ENCODE measurements around the gene YTHDC1.
"Not testable (repeated sequence)": the region's sequence is repeated elsewhere in the genome, so short reads cannot be mapped to it uniquely, and the experiment has no call there.

The YTHDC1 gene

DNA sequence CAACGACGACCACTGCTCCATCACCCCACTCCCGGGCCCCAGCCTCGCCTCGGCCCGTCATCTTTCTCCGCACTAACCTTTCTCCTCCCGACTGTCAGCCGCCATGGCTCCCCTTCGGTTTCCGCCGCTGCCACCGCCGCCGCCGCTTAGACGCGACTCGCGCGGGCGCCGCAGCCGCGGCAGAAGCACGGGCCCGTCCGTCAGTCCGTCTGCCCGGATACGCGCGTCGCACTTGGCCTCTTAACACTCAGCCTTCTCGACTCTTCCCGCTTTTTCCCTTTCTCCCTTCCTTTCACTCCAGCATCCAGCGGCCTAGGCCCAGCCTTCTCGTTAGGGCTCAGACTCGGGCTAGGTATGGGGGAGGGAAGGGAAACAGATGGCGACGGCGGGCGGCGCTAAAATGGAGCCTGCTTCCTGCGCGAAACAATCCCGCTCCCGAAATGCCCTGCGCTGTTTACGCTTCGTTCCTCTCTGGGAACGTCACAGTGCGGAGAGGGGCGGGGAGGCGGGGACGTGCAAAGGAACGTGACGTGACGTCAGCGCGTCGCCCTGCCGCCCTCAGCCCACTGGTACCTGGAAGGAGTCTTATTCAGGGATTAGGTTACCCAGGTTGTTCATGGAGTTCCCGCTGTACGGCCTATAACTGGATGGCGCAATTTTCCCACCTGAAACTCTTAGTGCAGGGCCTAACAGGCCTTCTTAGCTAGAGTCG, at the start of gene YTHDC1:
Gene YTHDC1 (minus strand): TSS at position 442 of the 712 bp plus-strand sequence. CDS start 337 bp downstream, at position 105.
- DNase-seq (ENCODE audit: low spot score), result peak; percentile 85

DNA sequence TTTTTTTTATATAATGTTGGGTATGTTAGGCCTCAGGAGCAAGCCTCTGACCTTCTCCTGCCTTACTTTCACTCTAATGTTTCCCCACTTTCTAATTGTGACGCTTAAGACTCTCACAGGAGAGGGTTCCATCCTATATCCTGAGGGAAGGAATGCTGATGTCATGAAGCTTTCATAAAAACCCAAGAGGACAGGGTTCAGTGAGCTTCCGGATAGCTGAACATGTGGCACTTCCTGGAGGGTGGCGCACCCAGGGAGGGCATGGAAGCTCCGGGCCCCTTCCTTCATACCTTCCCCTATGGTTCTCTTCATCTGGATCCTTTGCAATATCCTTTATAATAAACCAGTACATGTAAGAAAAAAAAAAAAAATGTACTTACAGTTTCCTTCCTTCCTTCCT, 49.4 kb upstream of the YTHDC1 start:
- no peak for DNase-seq (ENCODE audit: low spot score)

DNA sequence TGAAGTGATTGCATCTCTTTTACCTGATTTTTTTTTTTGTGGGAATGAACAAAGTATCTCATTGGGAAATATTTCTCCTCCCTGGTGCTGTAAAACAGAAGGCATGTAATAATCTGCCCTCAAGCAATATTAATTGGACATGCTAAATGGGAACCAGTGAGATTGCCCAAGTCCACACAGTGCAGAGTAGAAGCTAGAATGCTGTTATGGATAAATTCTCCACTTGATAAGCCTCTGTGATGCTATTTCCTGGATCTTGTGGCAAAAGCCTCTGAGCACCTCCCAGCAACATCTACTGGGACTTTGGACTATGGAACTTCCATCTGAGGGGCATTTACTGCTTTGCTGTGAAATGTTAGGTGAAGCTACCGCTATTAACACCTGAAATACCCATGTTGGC, 46.9 kb upstream of the YTHDC1 start:
- no peak for DNase-seq (ENCODE audit: low spot score)

DNA sequence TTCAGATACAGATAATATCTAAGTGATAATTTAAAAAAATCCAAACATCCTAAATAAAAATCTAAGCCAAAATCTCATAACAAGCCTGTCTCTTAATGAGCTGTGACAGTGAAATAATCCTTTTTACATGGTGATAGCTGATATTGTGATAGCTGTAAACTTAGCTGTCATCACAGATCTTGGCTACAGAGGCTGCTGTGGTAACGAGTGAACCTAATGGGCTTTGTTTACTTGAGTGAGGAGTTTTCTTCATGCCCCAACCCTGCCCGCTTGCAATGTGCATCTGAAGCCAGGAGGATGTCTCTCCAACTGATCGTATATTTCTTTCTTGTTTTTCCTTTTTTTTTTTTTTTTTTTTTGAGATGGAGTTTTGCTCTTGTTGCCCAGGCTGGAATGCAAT, 41.5 kb upstream of the YTHDC1 start:
- DNase-seq (ENCODE audit: low spot score), result no peak

DNA sequence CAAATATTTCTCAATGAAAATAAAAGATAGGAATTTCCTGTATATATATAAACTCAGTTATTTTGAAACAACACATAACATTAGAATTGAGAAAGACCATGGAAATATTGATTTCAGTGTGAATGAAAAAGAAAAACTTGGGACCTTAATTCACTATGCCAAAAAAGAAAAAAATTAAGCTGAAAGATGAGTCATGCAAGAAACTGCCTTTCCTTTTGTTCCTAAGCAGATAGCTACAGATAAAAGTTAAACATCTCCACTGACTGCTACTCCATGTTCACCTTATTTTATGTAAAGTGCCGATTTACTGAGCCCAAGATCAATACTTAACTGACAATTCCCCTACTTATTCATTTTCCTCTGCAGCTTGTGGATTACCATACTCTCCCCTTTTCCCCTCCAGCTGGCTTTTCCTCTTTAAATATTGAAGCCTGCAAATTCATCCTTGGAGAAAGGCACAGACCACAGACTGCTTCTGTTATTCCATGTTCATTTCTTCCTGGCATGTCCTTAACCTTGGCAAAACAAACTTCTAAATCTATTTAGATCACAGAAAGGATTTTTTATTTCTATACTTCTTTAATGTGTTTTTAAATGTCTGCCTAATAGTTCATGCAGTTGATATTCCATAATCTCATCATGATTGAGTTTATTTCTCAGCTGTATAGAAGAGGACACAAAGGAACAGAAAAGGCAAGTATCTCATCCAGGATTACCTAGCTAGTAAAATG, 40.5 kb upstream of the YTHDC1 start:
- DNase-seq (ENCODE audit: low spot score), result no peak

DNA sequence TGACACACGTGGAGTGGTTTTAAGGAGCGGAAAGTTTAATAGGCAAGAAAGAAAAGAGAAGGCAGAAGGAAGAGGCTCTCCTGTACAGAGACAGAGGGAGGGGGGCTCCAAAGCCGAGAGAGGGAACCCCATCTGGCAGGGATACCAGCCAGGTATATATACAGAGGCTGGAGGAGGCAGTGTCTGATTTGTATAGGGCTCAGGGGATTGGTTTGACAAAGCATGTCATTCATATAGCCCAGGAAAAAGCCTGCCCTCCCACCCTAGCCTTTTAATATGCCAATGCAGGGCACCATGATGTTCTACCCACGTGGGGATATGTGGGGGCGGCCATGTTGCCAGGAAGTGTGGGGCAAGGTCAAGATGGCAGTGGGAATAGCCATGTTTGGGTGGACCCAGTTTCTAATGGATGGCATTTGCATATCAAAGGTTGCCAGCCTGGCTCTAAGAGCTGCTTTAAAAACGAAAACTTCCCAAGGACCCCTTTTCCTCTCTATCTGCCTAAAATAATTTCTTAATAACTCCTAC, 39.6 kb upstream of the YTHDC1 start:
- DNase-seq (ENCODE audit: low spot score), result not testable (repeated sequence)

DNA sequence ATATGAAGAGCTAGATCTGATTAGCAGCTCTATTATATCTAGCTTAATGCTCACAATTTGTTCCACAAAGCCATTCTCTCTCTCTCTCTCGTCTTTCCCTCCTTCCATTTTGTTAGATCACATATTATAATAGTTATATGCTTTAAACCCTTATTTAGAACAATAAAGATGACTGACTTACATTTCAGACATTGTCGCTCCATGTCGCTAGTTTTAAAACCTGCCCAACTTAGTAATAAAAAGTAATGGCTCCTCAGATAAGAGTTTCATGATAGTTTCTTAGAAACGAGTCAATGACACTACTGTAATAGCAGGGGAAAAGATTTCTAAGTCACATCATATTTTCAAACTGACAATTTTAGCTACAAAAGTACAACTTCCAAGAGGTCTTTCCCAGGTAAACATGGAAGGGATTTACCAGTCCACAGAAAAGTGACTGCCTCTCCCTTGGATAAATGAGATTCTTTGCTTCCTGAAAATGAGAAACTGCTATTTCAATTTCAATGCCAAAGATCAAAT, 38.5 kb upstream of the YTHDC1 start:
- no peak for DNase-seq (ENCODE audit: low spot score)

DNA sequence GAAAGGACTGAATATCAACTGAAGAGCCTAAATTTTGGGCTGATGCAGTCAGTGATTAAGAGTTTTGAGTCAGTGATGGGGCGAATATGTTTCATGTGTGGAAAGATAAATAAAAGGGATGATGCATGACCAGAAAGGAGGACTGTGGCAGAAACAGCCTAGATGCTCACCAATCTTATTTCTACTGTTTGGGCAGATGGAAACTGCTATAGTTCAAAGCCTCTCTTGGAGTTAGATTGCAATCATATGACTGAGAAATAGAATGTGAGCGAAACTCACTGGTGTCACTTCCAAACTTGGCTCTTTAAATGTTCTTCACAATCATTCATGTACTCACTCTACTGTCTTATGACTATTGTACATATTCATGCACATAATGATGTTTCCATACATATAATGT, 35.4 kb upstream of the YTHDC1 start:
- no peak for DNase-seq (ENCODE audit: low spot score)

DNA sequence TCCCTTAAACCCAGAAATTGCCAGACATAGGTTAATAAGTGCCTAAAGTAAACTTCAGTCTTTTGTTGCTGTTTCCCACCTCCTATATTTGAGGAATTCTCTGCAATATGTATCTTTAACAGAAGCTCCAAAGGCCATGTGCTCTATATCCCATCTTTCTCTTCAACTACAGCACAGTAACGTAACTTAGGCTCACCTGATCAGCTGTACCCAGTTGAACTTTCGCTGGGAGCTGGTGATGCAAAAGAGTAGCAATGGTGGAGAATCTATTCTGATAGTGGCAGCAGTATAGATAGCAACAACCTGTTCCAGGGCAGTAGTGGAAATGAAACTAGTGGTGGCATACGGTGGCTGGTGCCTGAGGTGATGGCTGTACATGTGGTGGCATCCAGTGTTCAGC, 33.2 kb upstream of the YTHDC1 start:
- DNase-seq (ENCODE audit: low spot score), result no peak

DNA sequence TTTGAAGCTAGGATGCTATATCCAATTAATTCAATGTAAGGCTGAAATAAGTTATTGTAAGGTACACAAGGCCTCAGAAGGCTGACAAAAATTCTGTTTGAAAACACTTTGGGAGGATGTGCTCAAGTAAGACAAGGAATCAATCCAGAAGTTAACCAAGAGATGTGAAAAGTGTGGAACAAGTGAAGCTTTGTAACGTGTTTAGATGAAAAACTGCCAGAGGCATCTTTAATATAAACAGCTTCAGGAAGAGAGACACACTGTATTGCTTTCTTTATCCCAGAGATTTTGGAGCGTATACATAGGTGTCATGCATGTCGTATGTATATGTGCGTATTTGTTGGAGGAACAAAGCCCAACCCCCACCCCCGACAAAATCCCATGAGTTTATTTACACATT, 28.3 kb upstream of the YTHDC1 start:
- DNase-seq (ENCODE audit: low spot score), result no peak

DNA sequence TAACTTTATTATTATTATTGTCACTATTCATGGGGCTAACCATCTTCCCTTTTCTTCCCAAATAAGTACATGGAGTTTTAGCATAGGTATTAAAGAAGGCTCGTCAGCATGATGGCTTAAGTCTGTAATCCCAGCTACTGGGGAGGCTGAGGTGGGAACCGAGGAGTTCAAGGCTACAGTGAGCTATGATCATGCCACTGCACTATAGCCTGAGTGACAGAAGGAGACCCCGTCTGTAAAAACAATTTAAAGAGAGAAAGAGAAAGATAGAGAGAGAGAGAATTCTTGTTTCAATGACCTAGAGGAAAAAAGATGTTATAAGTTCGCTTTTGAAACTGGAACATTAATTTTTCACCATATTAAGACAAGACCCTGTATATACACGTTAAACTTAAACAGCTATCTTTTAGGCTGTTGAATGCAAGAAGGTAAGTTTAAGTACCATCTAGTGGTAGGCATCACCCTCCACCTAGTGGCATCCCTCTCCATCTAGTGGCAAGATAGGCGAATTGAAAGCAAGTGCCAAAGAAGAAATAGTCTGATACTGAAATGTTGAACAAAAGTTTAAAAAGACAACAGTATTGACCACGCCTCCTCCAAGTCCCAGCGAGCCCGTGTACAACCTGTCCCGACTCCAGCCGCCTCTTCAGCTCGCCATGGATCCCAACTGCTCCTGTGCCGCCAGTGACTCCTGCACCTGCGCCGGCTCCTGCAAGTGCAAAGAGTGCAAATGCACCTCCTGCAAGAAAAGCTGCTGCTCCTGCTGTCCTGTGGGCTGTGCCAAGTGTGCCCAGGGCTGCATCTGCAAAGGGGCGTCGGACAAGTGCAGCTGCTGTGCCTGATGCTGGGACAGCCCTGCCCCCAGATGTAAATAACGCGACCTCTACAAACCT, 26.0 kb upstream of the YTHDC1 start:
- DNase-seq (ENCODE audit: low spot score), result peak; percentile 41

DNA sequence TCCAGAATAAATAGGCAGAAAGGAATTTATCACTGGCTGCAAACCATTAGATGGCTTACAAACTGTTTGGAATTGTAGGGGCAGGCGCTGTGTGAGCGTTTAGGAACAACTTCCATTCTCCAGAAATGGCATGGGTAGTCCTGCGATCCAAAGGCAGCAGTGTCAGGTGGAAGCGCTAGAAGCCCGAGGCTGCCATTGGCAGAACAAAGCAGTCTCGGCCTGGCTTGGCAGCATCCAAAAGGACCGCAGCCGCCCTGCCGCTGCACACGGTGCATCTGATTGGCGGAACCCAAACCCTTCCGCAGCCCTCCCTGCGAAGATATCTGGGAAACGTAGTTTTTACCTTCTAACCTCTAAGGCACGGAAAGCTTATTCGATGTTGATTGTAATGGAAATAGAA, 23.6 kb upstream of the YTHDC1 start:
- no peak for DNase-seq (ENCODE audit: low spot score)

DNA sequence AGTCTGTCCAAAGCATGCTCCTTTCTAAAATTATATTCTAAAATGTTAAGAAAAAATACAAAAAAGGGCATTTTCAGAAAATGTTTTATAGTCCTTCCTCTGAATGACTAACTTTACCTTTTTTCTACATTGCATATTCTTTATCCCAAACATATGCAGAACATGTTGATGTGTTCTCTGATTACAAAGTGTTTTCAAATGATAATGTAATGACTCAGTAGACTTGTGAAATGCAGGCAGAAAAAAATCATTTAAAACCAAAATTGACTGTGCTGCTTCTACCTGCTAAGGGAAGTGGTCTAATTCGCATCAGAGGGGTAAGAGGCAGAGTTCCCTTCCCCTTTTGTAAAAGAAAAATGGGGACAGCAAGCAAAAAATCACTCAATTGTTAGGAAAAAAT, 22.7 kb upstream of the YTHDC1 start:
- no peak for DNase-seq (ENCODE audit: low spot score)

DNA sequence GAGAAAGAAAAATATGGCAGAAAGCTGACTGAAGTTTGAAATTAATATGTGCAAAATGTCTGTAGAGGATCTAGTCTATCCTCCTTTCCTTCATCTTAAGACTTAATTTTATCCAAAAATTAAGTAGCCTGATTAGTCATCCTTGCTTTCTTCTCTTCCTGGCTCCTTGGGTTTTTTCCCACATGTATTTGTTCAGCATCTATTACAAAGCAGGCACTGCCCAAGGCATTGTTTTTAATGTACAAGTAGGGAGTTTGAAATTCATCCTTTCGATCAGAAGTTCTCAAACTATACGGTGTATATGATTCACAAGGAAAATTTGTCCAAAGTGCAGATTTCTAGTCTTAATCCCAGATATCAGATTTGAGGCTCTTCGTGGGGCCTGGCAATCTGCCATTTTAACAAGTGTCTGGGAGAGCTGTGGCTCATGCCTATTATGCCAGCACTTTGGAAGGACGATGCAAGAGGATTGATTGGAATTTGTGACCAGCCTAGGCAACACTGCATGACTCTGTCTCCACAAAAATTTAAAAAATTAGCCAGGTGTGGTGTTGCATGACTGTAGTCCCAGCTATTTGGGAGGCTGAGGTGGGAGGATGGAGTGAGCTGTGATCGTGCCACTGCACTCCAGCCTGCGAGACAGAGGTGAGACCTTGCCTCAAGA, 19.4 kb upstream of the YTHDC1 start:
- no peak for DNase-seq (ENCODE audit: low spot score)

DNA sequence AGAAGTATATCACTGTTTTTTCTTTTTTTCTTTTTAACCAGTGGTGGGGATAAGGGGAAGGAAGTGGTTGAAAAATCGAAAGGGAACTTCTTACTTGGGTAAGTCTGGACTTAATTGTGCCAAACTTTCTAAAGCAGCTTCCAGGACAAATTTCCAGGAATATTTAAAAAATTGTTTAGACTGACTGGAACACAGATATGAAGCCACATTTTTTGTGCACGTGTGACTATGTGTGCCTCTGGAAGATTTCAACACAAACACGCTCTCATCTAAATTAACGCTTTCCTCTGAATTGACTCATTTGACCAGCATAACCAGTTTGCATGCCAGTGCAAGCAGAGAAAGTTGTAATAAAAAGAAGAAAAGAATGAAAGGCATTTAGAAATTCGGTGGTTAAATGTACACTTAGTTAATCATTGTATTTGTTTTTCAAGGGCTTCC, 18.8 kb upstream of the YTHDC1 start:
- DNase-seq (ENCODE audit: low spot score), result no peak

DNA sequence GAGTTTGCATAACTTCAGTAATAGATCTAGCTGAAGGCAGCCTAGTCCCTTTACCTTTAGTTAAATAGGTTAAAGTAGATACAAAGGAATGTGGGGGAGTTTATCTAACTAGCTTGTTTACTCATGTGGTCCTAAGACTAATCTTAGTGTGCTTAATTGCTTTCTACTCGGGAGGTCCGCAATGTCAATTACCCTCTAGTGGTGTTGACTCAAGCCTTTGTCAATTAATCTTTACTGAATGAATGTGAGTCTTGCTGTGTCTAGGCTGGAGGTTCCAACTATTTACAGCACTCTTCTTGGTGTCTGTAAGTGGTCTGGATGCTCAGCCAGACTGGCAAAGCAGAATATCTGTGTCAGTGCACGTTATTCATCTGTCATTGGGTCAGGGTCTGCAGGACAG, 17.9 kb upstream of the YTHDC1 start:
- no peak for DNase-seq (ENCODE audit: low spot score)

DNA sequence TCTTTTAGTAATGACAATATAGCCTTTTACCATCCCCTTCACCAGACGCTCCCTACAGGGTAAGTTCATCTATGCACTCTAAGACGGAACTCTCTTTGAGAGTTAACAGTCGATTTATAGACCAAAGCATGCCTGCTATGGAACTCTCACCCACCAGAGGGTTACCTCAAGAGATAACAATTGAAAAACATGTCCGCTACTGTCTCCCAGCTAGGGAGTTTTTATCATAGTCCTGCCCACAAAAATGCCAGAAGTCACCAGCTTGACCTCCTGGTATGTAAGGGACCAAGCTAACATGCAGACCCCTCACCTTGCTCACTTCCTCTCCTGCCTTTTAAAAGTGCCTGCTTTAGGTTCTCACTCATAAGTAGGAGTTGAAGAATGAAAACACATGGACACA, 16.7 kb upstream of the YTHDC1 start:
- DNase-seq (ENCODE audit: low spot score), result no peak

DNA sequence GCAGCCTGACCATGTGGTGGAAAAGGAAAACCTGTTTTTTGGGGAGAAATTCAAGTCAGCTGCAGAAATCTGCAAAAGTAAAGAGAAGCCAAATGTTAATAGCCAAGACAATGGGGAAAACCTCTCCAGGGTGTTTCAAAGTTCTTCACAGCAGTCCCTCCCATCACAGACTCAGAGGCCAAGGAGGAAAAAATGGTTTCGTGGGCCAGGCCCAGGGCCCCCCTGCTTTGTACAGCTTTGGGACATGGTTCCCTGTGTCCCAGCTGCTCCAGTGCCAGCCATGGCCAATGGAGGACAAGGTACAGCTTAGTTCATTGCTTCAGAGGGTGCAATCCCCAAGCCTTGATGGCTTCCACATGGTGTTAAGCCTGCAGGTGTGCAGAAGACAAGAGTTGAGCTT, 15.2 kb upstream of the YTHDC1 start:
- no peak for DNase-seq (ENCODE audit: low spot score)

DNA sequence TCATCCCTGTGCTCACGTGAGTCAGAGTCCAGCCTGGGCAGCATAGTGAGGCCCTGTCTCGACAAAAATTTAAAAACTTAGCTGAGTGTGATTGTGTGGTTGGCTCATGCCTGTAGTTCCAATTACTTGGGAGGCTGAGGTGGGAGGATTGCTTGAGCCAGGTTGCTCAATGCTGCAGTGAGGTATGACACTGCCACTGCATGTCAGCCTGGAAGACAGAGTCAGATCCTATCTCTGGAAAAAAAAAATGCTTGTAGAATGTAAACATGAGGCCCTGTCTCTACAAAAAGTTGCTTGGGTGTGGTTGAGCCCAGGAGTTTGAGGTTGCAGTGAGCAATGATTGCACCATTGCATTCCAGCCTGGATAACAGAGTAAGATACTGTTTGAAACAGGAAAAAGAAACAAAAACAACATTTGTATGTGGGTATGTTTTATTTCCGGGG, 11.3 kb upstream of the YTHDC1 start:
- no peak for DNase-seq (ENCODE audit: low spot score)

DNA sequence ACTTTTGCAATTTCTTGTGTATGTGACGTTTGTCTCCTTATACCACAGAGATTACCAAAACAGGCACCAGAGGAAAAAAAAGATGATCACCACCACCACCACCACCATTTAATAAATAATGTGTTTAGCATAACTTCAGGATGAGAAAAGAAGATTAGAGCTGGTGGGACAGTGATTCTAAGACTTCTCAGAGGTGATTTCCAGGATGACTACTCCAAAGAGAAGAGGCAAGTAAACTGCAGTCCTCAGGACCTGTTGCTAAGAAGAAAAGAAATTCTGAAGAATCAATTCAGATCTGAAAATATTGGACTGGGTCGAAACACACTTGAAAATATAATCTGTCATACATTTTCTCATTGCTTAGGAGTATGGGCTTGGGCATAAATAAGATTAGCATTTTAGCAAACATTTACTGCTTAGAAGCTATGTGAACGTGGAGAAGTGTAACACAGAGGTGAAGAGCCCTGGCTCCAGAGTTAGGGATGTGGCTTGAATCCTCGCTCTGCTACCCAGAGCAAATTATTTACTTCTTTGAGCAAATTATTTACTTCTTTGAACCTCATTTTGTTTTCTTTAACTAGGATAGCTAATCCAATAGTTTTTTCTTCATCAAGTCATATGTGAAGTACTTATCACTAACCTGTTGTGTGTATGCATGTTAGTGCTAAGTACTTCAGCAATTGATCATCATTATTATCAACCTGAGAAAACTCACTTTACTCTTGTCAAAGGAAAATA, 10.5 kb upstream of the YTHDC1 start:
- DNase-seq (ENCODE audit: low spot score), result no peak

DNA sequence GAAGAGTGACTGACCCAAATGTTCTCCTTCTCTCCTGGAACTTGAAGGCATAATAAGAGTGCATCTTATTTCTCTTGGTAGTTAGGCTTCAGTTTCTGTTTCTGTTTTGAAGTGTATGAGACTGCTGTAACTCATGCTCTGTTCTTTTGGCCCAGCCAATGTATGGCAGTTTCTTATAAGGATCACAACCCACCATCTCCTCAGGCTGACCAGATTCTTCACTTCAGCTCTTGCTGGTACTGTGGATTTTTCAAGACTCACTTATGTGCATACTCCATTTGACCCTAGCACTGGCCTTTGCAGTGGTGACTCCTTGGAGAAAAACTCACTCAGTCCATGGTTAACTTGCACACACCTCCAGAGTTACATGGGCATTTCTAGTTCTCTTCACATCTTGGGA, 9.6 kb upstream of the YTHDC1 start:
- no peak for DNase-seq (ENCODE audit: low spot score)
